Measurements from ENCODE around the gene KRTAP4-4.

DNA sequence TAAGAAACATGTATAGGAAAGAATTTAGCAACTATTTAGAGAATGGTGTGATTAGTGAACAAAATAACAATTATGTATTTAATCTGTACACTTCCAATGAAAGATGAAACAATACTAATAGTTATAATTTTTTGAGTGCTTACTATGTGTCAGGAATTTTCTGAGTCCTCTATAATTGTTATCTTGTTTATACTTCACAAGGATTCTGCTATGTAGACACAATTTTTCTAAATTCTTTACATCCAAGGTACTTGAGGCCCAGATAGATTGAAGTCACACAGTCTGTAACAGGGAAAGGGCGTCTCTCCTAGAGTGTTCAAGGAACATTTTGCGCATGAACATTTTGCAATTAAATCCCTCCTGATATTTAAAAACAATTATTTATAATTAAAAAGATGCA is 35.5 kb downstream of the KRTAP4-4 start:
- TF ChIP-seq ZC3H11A (IDR thresholded peaks at IDR 0.05; ENCODE audit: low read depth, low read length): no peak
- no peak for TF ChIP-seq ZFP36 (IDR thresholded peaks at IDR 0.05; ENCODE audit: low read depth, low read length, partially characterized antibody)
- TF ChIP-seq, protein P1, sequence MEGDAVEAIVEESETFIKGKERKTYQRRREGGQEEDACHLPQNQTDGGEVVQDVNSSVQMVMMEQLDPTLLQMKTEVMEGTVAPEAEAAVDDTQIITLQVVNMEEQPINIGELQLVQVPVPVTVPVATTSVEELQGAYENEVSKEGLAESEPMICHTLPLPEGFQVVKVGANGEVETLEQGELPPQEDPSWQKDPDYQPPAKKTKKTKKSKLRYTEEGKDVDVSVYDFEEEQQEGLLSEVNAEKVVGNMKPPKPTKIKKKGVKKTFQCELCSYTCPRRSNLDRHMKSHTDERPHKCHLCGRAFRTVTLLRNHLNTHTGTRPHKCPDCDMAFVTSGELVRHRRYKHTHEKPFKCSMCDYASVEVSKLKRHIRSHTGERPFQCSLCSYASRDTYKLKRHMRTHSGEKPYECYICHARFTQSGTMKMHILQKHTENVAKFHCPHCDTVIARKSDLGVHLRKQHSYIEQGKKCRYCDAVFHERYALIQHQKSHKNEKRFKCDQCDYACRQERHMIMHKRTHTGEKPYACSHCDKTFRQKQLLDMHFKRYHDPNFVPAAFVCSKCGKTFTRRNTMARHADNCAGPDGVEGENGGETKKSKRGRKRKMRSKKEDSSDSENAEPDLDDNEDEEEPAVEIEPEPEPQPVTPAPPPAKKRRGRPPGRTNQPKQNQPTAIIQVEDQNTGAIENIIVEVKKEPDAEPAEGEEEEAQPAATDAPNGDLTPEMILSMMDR (IDR thresholded peaks at IDR 0.05 in 2 of 3, conservative IDR thresholded peaks at IDR 0.05 in 1 of 3; ENCODE audit: insufficient read depth in 2 of 3, low read depth in 1 of 3, low read length in 3 of 3): no peak
- no peak for TF ChIP-seq GTF2A2 (tag; IDR thresholded peaks at IDR 0.05)
- TF ChIP-seq, protein P2, sequence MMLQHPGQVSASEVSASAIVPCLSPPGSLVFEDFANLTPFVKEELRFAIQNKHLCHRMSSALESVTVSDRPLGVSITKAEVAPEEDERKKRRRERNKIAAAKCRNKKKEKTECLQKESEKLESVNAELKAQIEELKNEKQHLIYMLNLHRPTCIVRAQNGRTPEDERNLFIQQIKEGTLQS (IDR thresholded peaks at IDR 0.05): no peak
- TF ChIP-seq, protein P2 (CRISPR knock-in tag; conservative IDR thresholded peaks at IDR 0.05): no peak
- TF ChIP-seq MAZ (CRISPR knock-in tag; conservative IDR thresholded peaks at IDR 0.05 in 1 of 2, IDR thresholded peaks at IDR 0.05 in 1 of 2): no peak
- TF ChIP-seq, protein P3, sequence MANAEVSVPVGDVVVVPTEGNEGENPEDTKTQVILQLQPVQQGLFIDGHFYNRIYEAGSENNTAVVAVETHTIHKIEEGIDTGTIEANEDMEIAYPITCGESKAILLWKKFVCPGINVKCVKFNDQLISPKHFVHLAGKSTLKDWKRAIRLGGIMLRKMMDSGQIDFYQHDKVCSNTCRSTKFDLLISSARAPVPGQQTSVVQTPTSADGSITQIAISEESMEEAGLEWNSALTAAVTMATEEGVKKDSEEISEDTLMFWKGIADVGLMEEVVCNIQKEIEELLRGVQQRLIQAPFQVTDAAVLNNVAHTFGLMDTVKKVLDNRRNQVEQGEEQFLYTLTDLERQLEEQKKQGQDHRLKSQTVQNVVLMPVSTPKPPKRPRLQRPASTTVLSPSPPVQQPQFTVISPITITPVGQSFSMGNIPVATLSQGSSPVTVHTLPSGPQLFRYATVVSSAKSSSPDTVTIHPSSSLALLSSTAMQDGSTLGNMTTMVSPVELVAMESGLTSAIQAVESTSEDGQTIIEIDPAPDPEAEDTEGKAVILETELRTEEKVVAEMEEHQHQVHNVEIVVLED (CRISPR knock-in tag; IDR thresholded peaks at IDR 0.05): no peak
- TF ChIP-seq, protein P4, sequence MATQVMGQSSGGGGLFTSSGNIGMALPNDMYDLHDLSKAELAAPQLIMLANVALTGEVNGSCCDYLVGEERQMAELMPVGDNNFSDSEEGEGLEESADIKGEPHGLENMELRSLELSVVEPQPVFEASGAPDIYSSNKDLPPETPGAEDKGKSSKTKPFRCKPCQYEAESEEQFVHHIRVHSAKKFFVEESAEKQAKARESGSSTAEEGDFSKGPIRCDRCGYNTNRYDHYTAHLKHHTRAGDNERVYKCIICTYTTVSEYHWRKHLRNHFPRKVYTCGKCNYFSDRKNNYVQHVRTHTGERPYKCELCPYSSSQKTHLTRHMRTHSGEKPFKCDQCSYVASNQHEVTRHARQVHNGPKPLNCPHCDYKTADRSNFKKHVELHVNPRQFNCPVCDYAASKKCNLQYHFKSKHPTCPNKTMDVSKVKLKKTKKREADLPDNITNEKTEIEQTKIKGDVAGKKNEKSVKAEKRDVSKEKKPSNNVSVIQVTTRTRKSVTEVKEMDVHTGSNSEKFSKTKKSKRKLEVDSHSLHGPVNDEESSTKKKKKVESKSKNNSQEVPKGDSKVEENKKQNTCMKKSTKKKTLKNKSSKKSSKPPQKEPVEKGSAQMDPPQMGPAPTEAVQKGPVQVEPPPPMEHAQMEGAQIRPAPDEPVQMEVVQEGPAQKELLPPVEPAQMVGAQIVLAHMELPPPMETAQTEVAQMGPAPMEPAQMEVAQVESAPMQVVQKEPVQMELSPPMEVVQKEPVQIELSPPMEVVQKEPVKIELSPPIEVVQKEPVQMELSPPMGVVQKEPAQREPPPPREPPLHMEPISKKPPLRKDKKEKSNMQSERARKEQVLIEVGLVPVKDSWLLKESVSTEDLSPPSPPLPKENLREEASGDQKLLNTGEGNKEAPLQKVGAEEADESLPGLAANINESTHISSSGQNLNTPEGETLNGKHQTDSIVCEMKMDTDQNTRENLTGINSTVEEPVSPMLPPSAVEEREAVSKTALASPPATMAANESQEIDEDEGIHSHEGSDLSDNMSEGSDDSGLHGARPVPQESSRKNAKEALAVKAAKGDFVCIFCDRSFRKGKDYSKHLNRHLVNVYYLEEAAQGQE (IDR thresholded peaks at IDR 0.05; ENCODE audit: borderline replicate concordance): no peak
- TF ChIP-seq, protein P4 (CRISPR knock-in tag; IDR thresholded peaks at IDR 0.05; ENCODE audit: low read depth): no peak
- TF ChIP-seq, protein P5, sequence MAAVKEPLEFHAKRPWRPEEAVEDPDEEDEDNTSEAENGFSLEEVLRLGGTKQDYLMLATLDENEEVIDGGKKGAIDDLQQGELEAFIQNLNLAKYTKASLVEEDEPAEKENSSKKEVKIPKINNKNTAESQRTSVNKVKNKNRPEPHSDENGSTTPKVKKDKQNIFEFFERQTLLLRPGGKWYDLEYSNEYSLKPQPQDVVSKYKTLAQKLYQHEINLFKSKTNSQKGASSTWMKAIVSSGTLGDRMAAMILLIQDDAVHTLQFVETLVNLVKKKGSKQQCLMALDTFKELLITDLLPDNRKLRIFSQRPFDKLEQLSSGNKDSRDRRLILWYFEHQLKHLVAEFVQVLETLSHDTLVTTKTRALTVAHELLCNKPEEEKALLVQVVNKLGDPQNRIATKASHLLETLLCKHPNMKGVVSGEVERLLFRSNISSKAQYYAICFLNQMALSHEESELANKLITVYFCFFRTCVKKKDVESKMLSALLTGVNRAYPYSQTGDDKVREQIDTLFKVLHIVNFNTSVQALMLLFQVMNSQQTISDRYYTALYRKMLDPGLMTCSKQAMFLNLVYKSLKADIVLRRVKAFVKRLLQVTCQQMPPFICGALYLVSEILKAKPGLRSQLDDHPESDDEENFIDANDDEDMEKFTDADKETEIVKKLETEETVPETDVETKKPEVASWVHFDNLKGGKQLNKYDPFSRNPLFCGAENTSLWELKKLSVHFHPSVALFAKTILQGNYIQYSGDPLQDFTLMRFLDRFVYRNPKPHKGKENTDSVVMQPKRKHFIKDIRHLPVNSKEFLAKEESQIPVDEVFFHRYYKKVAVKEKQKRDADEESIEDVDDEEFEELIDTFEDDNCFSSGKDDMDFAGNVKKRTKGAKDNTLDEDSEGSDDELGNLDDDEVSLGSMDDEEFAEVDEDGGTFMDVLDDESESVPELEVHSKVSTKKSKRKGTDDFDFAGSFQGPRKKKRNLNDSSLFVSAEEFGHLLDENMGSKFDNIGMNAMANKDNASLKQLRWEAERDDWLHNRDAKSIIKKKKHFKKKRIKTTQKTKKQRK (IDR thresholded peaks at IDR 0.05; ENCODE audit: borderline replicate concordance, low read depth, low read length): no peak
- TF ChIP-seq, protein P6, sequence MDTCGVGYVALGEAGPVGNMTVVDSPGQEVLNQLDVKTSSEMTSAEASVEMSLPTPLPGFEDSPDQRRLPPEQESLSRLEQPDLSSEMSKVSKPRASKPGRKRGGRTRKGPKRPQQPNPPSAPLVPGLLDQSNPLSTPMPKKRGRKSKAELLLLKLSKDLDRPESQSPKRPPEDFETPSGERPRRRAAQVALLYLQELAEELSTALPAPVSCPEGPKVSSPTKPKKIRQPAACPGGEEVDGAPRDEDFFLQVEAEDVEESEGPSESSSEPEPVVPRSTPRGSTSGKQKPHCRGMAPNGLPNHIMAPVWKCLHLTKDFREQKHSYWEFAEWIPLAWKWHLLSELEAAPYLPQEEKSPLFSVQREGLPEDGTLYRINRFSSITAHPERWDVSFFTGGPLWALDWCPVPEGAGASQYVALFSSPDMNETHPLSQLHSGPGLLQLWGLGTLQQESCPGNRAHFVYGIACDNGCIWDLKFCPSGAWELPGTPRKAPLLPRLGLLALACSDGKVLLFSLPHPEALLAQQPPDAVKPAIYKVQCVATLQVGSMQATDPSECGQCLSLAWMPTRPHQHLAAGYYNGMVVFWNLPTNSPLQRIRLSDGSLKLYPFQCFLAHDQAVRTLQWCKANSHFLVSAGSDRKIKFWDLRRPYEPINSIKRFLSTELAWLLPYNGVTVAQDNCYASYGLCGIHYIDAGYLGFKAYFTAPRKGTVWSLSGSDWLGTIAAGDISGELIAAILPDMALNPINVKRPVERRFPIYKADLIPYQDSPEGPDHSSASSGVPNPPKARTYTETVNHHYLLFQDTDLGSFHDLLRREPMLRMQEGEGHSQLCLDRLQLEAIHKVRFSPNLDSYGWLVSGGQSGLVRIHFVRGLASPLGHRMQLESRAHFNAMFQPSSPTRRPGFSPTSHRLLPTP (IDR thresholded peaks at IDR 0.05; ENCODE audit: borderline replicate concordance, extremely low read depth, insufficient read length): no peak
- TF ChIP-seq ELF1 (tag; IDR thresholded peaks at IDR 0.05): no peak

All from K562 (cell line).